K562 (cell line): Measurements from ENCODE around the gene CRABP2. TPM values are rescaled to one million over a fixed set of nuclear protein-coding genes. Genes with fewer than 3 reads are reported as not detected.
A peak's percentile ranks its signal among the peaks of the same experiment; 100 is the strongest.

Experiments used
- BDP1 ChIP-seq: IDR thresholded peaks from 3 replicates; pipeline ENCODE4 v1.6.1; 2011; ENCODE audit not compliant: insufficient read length, insufficient read depth
- ERF ChIP-seq: fragments of 450-650 bp; formaldehyde crosslinking; IDR thresholded peaks from 2 replicates; pipeline ENCODE4 v1.4.0; 2020; ENCODE audit warnings: mild to moderate bottlenecking, mixed read lengths
- EZH2 ChIP-seq: IDR thresholded peaks from 2 replicates; pipeline ENCODE4 v1.6.1; 2012; ENCODE audit warnings: low read depth, mild to moderate bottlenecking, inconsistent platforms, low read length, borderline replicate concordance
- KDM1A ChIP-seq, 2 experiments: fragments of 450-650 bp; IDR thresholded peaks; 2 replicates each; pipeline ENCODE4 v1.6.1; 2016; ENCODE audit warnings: mild to moderate bottlenecking in 2 of 2
- MECOM ChIP-seq: fragments of 250-450 bp; sonication (Bioruptor Pico); IDR thresholded peaks from 2 replicates; pipeline ENCODE4 v1.8.0; 2022; ENCODE audit warnings: inconsistent platforms
- PHF21A ChIP-seq: fragments of 450-650 bp; IDR thresholded peaks from 2 replicates; pipeline ENCODE4 v1.6.1; 2017; ENCODE audit warnings: low read depth, borderline replicate concordance
- POLR2G ChIP-seq: fragments of 200-400 bp; formaldehyde crosslinking; IDR thresholded peaks from 2 replicates; pipeline ENCODE4 v1.6.1; 2017; ENCODE audit warnings: low read depth, mild to moderate bottlenecking, antibody characterized with exemption, low read length, moderate library complexity
- SMAD3 ChIP-seq: fragments of 450-650 bp; formaldehyde crosslinking; conservative IDR thresholded peaks from 2 replicates; pipeline ENCODE4 v1.4.0; 2020; ENCODE audit warnings: mild to moderate bottlenecking
- TSC22D4 ChIP-seq: fragments of 450-650 bp; IDR thresholded peaks from 2 replicates; pipeline ENCODE4 v1.6.1; 2016; ENCODE audit warnings: missing genetic modification characterization, missing biosample characterization, control low read depth
- ZBTB8A ChIP-seq: fragments of 450-650 bp; IDR thresholded peaks from 2 replicates; pipeline ENCODE4 v1.6.1; 2018; ENCODE audit warnings: mild to moderate bottlenecking, moderate library complexity; ENCODE audit not compliant: partially characterized antibody
- polyA plus RNA-seq, 8 experiments: library from polyadenylated mRNA; depleted of rRNA in 4 of 8; stranded (reverse) in 5 of 8; unstranded in 3 of 8; fragments of >200 nt; fragmentation: Nextera tagmentation in 2 of 8; fragmentation: Illumina TruSeq in 1 of 8; extraction: Ambion mirVana in 2 of 8; extraction: Trizol in 1 of 8; gene quantifications; 2 replicates each; pipeline versions ENCODE4 v1.2.1 to v1.2.3, GENCODE V29; 2011 to 2014; ENCODE audit warnings: inconsistent platforms in 1 of 8, missing spikeins in 1 of 8
- total RNA-seq, 7 experiments: library from RNA; depleted of rRNA in 6 of 7; stranded (reverse); fragments of >200 nt in 6 of 7; fragmentation: Illumina TruSeq in 2 of 7; extraction: Trizol in 2 of 7; gene quantifications; 2 replicates each; pipeline versions ENCODE4 v1.2.1 to v1.2.3, GENCODE V29; 2011 to 2021; ENCODE audit warnings: low replicate concordance in 1 of 7
- TF ChIP-seq, protein P1 (sequence below): sonication (generic); formaldehyde crosslinking; IDR thresholded peaks from 2 replicates; pipeline ENCODE4 v1.8.0; 2022; ENCODE audit warnings: missing genetic modification reagents, mild to moderate bottlenecking, borderline replicate concordance
- TF ChIP-seq, protein P2 (sequence below): fragments of 450-650 bp; IDR thresholded peaks from 2 replicates; pipeline ENCODE4 v1.6.1; 2017; ENCODE audit warnings: antibody characterized with exemption
- TF ChIP-seq, protein P3 (sequence below), 3 experiments: fragments of 200-800 bp in 1 of 3; fragments of 250-450 bp in 1 of 3; fragments of 450-650 bp in 1 of 3; sonication (Bioruptor Pico) in 1 of 3; sonication (Bioruptor generic) in 1 of 3; formaldehyde crosslinking in 1 of 3; IDR thresholded peaks; 2 replicates each; pipeline versions ENCODE4 v1.6.1 to v1.8.0; 2016 to 2022; ENCODE audit warnings: mild to moderate bottlenecking in 2 of 3, missing genetic modification characterization in 2 of 3, missing compliant biosample characterization in 1 of 3, moderate library complexity in 1 of 3
- TF ChIP-seq, protein P4 (sequence below): sonication (generic); formaldehyde crosslinking; IDR thresholded peaks from 2 replicates; pipeline ENCODE4 v1.8.1; 2023; ENCODE audit warnings: mild to moderate bottlenecking, missing genetic modification reagents

The CRABP2 gene
- total and polyA plus RNA-seq, 9 of the 15 experiments (the other 6 are each of a cell fraction or from before 2014, with no cell fraction given), result 0.30 to 2.5 (median 0.82) TPM

DNA sequence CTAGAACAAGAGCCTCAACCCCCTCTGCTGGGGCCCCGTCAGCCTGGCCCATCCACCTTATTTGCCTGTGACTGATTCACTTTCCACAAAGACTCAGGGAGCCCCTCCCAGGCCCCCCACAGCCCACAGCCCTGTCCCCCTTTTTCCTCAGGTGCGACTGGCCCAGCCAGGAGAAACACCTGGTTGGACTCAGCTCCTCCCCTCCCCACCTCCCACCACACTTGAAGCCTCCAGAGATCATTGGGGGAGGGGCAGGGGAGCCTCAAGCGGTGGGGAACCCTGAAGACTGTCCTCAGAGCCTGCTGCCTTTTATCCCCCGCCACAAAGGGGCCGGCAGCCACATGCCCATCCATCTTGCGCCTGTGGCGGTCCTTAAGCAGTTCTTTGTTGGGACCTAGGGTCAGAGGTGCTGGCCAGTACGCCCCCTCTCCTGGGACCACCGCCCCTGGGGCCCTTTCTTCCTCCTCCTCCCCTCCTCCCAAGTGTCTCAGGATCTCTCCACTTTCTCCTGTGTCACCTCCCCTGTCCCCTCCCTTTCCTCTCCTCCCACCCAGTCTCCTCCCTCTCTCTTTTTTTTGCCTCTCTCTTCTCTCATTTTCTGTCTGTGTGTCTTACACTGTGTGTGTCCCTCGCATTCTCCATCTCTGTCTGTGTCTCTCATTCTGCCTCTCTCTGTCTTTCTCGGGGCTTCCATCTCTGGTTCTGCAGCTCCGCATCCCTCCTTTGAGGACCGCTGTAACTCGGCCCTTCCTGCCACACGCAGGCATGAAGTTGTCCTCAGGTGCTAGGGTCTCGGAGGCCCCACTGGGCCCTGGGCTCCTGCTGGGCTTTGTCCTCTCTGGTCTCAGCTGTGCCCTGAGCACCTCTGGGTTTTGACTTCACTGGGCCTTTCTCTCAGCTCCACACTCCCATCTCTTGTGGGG lies 12.2 kb downstream of the CRABP2 start (continued):
- TF ChIP-seq, protein P1, sequence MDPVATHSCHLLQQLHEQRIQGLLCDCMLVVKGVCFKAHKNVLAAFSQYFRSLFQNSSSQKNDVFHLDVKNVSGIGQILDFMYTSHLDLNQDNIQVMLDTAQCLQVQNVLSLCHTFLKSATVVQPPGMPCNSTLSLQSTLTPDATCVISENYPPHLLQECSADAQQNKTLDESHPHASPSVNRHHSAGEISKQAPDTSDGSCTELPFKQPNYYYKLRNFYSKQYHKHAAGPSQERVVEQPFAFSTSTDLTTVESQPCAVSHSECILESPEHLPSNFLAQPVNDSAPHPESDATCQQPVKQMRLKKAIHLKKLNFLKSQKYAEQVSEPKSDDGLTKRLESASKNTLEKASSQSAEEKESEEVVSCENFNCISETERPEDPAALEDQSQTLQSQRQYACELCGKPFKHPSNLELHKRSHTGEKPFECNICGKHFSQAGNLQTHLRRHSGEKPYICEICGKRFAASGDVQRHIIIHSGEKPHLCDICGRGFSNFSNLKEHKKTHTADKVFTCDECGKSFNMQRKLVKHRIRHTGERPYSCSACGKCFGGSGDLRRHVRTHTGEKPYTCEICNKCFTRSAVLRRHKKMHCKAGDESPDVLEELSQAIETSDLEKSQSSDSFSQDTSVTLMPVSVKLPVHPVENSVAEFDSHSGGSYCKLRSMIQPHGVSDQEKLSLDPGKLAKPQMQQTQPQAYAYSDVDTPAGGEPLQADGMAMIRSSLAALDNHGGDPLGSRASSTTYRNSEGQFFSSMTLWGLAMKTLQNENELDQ (CRISPR knock-in tag), result no peak
- 0 out of 4 replicates have a peak, but pooled peaks of 1 of the 2 experiments have one; percentile 12 for TF ChIP-seq KDM1A (IDR thresholded peaks at IDR 0.05)
- TF ChIP-seq, protein P2, sequence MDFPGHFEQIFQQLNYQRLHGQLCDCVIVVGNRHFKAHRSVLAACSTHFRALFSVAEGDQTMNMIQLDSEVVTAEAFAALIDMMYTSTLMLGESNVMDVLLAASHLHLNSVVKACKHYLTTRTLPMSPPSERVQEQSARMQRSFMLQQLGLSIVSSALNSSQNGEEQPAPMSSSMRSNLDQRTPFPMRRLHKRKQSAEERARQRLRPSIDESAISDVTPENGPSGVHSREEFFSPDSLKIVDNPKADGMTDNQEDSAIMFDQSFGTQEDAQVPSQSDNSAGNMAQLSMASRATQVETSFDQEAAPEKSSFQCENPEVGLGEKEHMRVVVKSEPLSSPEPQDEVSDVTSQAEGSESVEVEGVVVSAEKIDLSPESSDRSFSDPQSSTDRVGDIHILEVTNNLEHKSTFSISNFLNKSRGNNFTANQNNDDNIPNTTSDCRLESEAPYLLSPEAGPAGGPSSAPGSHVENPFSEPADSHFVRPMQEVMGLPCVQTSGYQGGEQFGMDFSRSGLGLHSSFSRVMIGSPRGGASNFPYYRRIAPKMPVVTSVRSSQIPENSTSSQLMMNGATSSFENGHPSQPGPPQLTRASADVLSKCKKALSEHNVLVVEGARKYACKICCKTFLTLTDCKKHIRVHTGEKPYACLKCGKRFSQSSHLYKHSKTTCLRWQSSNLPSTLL, result no peak
- no peak for TF ChIP-seq PHF21A
- TF ChIP-seq, protein P3, sequence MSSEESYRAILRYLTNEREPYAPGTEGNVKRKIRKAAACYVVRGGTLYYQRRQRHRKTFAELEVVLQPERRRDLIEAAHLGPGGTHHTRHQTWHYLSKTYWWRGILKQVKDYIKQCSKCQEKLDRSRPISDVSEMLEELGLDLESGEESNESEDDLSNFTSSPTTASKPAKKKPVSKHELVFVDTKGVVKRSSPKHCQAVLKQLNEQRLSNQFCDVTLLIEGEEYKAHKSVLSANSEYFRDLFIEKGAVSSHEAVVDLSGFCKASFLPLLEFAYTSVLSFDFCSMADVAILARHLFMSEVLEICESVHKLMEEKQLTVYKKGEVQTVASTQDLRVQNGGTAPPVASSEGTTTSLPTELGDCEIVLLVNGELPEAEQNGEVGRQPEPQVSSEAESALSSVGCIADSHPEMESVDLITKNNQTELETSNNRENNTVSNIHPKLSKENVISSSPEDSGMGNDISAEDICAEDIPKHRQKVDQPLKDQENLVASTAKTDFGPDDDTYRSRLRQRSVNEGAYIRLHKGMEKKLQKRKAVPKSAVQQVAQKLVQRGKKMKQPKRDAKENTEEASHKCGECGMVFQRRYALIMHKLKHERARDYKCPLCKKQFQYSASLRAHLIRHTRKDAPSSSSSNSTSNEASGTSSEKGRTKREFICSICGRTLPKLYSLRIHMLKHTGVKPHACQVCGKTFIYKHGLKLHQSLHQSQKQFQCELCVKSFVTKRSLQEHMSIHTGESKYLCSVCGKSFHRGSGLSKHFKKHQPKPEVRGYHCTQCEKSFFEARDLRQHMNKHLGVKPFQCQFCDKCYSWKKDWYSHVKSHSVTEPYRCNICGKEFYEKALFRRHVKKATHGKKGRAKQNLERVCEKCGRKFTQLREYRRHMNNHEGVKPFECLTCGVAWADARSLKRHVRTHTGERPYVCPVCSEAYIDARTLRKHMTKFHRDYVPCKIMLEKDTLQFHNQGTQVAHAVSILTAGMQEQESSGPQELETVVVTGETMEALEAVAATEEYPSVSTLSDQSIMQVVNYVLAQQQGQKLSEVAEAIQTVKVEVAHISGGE (CRISPR knock-in tag; IDR thresholded peaks at IDR 0.05), result no peak
- no peak for TF ChIP-seq ZBTB8A
- TF ChIP-seq, protein P4, sequence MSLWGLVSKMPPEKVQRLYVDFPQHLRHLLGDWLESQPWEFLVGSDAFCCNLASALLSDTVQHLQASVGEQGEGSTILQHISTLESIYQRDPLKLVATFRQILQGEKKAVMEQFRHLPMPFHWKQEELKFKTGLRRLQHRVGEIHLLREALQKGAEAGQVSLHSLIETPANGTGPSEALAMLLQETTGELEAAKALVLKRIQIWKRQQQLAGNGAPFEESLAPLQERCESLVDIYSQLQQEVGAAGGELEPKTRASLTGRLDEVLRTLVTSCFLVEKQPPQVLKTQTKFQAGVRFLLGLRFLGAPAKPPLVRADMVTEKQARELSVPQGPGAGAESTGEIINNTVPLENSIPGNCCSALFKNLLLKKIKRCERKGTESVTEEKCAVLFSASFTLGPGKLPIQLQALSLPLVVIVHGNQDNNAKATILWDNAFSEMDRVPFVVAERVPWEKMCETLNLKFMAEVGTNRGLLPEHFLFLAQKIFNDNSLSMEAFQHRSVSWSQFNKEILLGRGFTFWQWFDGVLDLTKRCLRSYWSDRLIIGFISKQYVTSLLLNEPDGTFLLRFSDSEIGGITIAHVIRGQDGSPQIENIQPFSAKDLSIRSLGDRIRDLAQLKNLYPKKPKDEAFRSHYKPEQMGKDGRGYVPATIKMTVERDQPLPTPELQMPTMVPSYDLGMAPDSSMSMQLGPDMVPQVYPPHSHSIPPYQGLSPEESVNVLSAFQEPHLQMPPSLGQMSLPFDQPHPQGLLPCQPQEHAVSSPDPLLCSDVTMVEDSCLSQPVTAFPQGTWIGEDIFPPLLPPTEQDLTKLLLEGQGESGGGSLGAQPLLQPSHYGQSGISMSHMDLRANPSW (CRISPR knock-in tag), result no peak
- TF ChIP-seq EZH2, result no peak
- TF ChIP-seq SMAD3 (CRISPR knock-in tag), result no peak
- TF ChIP-seq BDP1, result no peak
- TF ChIP-seq POLR2G, result peak; percentile 70
- TF ChIP-seq MECOM (CRISPR knock-in tag), result no peak
- no peak for TF ChIP-seq TSC22D4 (tag)
- no peak for TF ChIP-seq ERF
